ENCODE data around the gene KATNAL2. TPM values are rescaled to one million over a fixed set of nuclear protein-coding genes. Genes with fewer than 3 reads are reported as not detected.
"Not testable (repeated sequence)": the region's sequence is repeated elsewhere in the genome, so short reads cannot be mapped to it uniquely, and the experiment has no call there.

The KATNAL2 gene
- total RNA-seq, 1 donor from 2014 or later, result 0.23 TPM

DNA sequence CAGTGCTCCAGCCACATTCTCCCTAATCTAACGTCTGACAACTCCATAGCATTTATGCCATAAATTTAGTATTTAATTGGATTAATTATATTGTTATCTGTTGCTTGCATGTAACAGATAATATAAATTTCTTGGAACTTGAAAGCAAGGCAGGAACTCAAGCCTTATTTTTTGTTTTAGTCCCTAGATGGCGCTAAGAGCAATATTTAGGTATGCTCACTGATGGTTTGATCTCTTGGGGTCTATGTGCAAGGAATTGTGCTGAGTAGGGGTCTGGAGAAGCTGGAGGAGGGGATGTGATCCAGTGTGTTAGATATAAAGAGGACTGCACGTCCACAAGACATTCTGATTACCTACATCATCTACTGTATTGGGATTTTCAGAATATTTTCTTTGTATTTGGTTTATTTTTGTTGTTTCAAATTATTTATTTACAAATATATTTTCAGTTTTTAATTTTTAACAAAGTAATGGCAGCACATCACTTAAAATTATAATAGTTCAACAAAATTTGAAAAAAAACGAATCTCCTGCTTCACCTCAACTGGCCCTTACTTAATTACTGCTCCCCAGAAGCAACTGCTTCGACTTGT, 32.8 kb downstream of the KATNAL2 start:
- no peaks in the 10 kb centered on the region for H3K9me3 Mint-ChIP-seq
- no peak for DNase-seq (ENCODE audit: low spot score)
- no peak overlapping the region for H3K27ac Mint-ChIP-seq
- no peaks in the 10 kb centered on the region for H3K36me3 Mint-ChIP-seq (ENCODE audit: low read depth)
- intact Hi-C loops (cut with micrococcal nuclease), result no loop called here
- H3K4me1 Mint-ChIP-seq (ENCODE audit: low read depth), result no peaks in the 10 kb centered on the region
- H3K4me3 Mint-ChIP-seq (ENCODE audit: low read depth), result no peak overlapping the region
- H3K27me3 Mint-ChIP-seq (ENCODE audit: low read depth), result peaks cover 4% of the 10 kb centered on the region

DNA sequence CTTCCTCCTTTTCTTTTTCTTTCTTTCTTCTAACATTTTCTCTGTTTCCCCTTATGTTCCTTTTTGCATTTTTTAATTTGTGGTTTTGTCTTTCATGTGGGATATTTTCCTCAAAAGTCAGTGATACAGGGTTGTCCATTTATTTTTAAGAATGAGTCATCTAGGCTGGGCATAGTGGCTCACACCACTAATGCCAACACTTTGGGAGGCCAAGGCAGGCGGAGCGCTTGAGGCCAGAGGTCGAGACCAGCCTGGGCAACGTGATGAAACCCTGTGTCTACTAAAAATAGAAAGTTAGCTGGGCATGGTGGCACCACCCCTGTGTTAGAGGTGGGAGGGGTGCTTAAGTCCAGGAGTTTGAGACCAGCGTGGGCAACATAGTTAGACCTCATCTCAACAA, 35.8 kb downstream of the KATNAL2 start:
- Mint-ChIP-seq H3K36me3 (ENCODE audit: low read depth) (no peaks in the 10 kb centered on the region), H3K4me3 (ENCODE audit: low read depth) (no peak overlapping the region), H3K27me3 (ENCODE audit: low read depth) (peaks cover 2% of the 10 kb centered on the region), H3K27ac (no peak overlapping the region), H3K4me1 (ENCODE audit: low read depth) (no peaks in the 10 kb centered on the region), H3K9me3 (no peaks in the 10 kb centered on the region)
- DNase-seq (ENCODE audit: low spot score), result no peak
- intact Hi-C loops (cut with micrococcal nuclease), result no loop called here

DNA sequence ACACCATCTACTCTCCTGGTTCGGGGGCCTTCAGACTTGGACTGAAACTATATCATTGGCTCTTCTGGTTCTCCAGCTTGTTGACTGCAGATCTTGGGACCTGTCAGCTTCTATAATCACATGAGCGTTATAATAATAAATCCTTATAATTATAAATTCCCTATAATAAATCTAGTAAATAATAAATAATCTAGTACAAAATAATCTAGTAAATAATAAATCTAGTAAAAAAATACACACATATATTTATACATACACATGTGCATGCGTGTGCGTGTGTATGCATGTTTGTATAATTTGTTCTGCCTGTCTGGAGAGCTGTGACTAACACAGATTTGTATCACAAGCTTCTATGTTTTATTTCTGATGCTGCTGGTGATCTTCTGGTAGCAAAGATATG, 40.8 kb downstream of the KATNAL2 start:
- Mint-ChIP-seq H3K9me3 (no peaks in the 10 kb centered on the region), H3K27ac (no peak overlapping the region), H3K27me3 (ENCODE audit: low read depth) (no peaks in the 10 kb centered on the region), H3K4me1 (ENCODE audit: low read depth) (no peaks in the 10 kb centered on the region), H3K4me3 (ENCODE audit: low read depth) (no peak overlapping the region), H3K36me3 (ENCODE audit: low read depth) (no peaks in the 10 kb centered on the region)
- intact Hi-C loops (cut with micrococcal nuclease), result no loop called here
- DNase-seq (ENCODE audit: low spot score), result no peak

DNA sequence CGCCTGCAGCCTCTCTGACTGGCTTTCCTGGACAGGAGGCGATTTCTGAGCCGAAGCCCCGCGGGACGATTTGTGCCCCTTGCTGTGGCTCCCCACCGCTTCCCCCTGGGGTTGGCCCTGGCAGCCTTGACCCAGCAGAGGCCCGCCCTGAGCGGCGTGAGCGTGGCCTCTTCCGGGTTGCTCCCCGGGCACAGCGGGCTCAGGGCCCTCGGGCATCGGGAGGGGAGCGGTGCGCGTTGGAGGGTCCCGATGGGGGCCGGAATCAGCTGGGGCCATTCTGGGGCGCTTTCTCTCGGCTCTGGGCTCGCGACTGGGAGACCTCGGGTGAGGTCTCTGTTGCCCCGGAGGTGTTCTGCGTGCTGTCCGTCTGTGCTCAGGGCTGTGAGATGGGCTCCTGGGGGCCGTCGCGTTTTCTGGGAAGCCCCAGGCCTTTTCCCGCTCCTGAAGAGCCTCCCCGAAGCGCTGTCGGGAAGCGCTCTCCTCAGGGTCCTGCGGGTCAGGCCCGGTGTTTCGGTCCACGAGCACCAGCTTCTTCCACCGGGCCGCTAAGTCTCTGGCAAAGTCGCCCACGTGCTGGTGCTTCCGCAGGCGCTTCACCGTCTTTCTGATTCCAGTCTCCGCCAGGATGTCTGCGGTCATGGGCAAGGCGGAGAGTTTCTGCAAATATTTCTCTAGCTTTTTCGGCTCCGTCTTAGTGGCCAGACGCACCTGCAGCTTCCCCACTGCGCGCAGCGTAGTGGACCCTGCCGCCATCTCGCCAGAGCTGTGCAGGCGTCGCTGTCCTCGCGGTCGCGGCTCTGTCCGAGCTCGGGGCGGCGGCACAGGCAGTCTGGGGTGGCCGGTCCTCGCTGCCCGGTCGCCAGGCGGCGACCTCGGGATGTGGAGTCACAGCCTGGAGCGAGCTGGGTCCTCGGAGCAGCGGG, 46.5 kb downstream of the KATNAL2 start:
- DNase-seq (ENCODE audit: low spot score); intact Hi-C loops (cut with micrococcal nuclease); H3K4me3 Mint-ChIP-seq (ENCODE audit: low read depth); H3K36me3 Mint-ChIP-seq (ENCODE audit: low read depth); H3K27me3 Mint-ChIP-seq (ENCODE audit: low read depth); H3K27ac Mint-ChIP-seq; H3K4me1 Mint-ChIP-seq (ENCODE audit: low read depth): not testable (repeated sequence)
- H3K9me3 Mint-ChIP-seq, result peaks cover 12% of the 10 kb centered on the region

DNA sequence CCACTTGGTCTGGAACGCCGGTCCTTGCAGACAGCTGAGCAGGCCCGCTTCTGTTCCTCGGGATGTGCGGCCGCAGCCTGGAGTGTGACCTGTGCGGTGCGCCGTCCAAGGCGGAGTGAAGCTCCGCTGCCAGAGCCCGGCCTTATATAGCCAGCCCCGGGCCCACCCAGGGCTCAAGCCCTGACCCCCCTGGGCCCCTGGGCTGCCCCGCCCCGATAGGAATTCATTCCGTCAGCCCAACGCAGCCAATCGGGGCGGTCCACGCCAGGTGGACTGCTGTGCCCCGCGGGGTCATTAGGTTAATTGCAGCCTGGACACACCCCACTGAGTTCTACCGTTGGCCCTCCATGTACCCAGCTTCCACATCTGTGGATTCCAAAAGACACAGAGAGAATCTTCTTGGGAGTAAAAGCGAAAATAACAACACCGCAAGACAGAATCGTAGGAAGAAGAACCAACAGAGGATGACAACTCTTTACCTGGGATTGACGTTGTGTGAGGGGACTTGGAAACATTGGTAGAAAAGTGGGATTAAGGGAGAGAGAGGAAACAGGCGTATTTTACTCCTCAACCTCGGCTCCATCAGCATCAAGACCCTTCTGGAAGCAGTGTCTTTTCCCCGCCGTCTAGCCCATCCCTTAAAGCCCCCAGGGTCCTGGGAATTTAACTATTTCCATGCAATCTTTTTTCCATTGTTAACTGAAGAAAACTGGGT, 47.3 kb downstream of the KATNAL2 start:
- not testable (repeated sequence) for H3K36me3 Mint-ChIP-seq (ENCODE audit: low read depth)

DNA sequence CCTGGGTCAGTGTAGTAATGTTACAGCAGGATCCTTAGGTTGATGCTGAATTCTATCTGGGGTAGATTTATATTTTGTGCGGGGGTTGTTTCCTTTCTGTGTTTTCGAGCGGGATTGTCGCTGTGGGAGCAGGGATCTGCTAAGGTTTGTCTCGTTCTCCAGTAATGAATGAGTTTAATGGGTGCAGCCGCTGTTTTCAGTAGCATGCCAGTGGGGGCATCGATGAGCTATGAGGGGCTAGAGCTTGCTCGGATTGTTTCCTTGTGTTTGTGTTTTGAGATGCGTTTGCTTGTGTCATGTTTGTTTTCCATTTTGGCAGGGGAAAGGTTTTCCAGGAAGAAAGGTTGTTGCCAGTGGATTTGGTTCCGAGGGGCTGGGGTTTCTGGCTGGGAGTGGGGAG, 48.9 kb downstream of the KATNAL2 start:
- H3K27ac Mint-ChIP-seq; DNase-seq (ENCODE audit: low spot score); H3K4me3 Mint-ChIP-seq (ENCODE audit: low read depth); H3K27me3 Mint-ChIP-seq (ENCODE audit: low read depth); H3K36me3 Mint-ChIP-seq (ENCODE audit: low read depth); H3K4me1 Mint-ChIP-seq (ENCODE audit: low read depth); intact Hi-C loops (cut with micrococcal nuclease): not testable (repeated sequence)
- peaks cover 12% of the 10 kb centered on the region for H3K9me3 Mint-ChIP-seq

More for the DNA sequence above, 47.3 kb downstream of the KATNAL2 start:
- DNase-seq (ENCODE audit: low spot score); H3K27ac Mint-ChIP-seq; H3K27me3 Mint-ChIP-seq (ENCODE audit: low read depth); H3K4me1 Mint-ChIP-seq (ENCODE audit: low read depth); H3K4me3 Mint-ChIP-seq (ENCODE audit: low read depth); intact Hi-C loops (cut with micrococcal nuclease): not testable (repeated sequence)
- peaks cover 12% of the 10 kb centered on the region for H3K9me3 Mint-ChIP-seq

DNA sequence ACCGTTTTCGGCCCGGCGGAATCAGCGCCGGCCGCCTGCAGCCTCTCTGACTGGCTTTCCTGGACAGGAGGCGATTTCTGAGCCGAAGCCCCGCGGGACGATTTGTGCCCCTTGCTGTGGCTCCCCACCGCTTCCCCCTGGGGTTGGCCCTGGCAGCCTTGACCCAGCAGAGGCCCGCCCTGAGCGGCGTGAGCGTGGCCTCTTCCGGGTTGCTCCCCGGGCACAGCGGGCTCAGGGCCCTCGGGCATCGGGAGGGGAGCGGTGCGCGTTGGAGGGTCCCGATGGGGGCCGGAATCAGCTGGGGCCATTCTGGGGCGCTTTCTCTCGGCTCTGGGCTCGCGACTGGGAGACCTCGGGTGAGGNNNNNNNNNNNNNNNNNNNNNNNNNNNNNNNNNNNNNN, 52.1 kb downstream of the KATNAL2 start:
- H3K36me3 Mint-ChIP-seq (ENCODE audit: low read depth); DNase-seq (ENCODE audit: low spot score); H3K27ac Mint-ChIP-seq; H3K27me3 Mint-ChIP-seq (ENCODE audit: low read depth); intact Hi-C loops (cut with micrococcal nuclease); H3K4me3 Mint-ChIP-seq (ENCODE audit: low read depth); H3K4me1 Mint-ChIP-seq (ENCODE audit: low read depth): not testable (repeated sequence)
- H3K9me3 Mint-ChIP-seq, result peaks cover 12% of the 10 kb centered on the region

DNA sequence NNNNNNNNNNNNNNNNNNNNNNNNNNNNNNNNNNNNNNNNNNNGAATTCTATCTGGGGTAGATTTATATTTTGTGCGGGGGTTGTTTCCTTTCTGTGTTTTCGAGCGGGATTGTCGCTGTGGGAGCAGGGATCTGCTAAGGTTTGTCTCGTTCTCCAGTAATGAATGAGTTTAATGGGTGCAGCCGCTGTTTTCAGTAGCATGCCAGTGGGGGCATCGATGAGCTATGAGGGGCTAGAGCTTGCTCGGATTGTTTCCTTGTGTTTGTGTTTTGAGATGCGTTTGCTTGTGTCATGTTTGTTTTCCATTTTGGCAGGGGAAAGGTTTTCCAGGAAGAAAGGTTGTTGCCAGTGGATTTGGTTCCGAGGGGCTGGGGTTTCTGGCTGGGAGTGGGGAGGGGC, 102.5 kb downstream of the KATNAL2 start:
- H3K4me3 Mint-ChIP-seq (ENCODE audit: low read depth); H3K4me1 Mint-ChIP-seq (ENCODE audit: low read depth); H3K36me3 Mint-ChIP-seq (ENCODE audit: low read depth); H3K27ac Mint-ChIP-seq; intact Hi-C loops (cut with micrococcal nuclease); H3K27me3 Mint-ChIP-seq (ENCODE audit: low read depth); DNase-seq (ENCODE audit: low spot score); H3K9me3 Mint-ChIP-seq: not testable (repeated sequence)

DNA sequence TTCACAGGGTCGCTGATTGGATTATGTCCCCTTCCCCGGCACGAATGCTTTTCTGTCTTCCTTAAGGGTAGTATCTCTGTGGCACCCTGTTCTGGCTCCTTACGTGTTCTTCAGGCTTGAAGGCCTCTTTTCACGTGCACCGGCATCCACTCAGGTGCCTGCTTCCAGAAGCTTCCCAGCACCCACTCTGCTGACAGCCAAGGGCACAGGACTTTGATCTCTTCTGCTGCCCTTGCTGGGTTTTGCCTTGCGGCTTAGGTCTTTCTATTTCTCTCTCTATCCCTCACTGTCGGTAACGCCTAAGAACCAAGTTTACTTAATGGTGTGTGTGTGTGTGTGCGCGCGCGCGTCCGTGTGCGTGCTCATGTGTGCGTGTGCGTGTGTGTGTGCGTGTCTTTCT, 103.4 kb downstream of the KATNAL2 start:
- H3K4me1 Mint-ChIP-seq (ENCODE audit: low read depth); H3K36me3 Mint-ChIP-seq (ENCODE audit: low read depth); H3K27me3 Mint-ChIP-seq (ENCODE audit: low read depth); H3K27ac Mint-ChIP-seq; H3K4me3 Mint-ChIP-seq (ENCODE audit: low read depth); H3K9me3 Mint-ChIP-seq; DNase-seq (ENCODE audit: low spot score); intact Hi-C loops (cut with micrococcal nuclease): not testable (repeated sequence)

DNA sequence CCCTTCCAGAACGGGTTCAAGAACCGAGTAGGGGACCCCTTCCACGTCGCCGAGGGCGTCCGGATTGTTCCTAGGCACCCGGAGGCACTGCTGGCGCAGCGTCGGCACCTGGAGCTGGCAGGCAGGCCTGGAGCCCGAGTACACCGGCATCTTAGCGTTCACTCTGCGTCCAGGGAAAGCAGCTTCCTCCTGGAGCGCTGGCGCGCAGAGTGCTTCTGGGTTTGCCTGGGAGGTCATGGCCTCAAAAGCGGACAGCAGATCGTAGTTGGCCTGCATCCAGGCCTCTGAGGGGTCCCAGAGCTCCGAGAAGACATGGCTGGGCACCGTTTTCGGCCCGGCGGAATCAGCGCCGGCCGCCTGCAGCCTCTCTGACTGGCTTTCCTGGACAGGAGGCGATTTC, 105.4 kb downstream of the KATNAL2 start:
- H3K27me3 Mint-ChIP-seq (ENCODE audit: low read depth); H3K4me3 Mint-ChIP-seq (ENCODE audit: low read depth); H3K9me3 Mint-ChIP-seq; H3K27ac Mint-ChIP-seq; intact Hi-C loops (cut with micrococcal nuclease); DNase-seq (ENCODE audit: low spot score); H3K36me3 Mint-ChIP-seq (ENCODE audit: low read depth); H3K4me1 Mint-ChIP-seq (ENCODE audit: low read depth): not testable (repeated sequence)

DNA sequence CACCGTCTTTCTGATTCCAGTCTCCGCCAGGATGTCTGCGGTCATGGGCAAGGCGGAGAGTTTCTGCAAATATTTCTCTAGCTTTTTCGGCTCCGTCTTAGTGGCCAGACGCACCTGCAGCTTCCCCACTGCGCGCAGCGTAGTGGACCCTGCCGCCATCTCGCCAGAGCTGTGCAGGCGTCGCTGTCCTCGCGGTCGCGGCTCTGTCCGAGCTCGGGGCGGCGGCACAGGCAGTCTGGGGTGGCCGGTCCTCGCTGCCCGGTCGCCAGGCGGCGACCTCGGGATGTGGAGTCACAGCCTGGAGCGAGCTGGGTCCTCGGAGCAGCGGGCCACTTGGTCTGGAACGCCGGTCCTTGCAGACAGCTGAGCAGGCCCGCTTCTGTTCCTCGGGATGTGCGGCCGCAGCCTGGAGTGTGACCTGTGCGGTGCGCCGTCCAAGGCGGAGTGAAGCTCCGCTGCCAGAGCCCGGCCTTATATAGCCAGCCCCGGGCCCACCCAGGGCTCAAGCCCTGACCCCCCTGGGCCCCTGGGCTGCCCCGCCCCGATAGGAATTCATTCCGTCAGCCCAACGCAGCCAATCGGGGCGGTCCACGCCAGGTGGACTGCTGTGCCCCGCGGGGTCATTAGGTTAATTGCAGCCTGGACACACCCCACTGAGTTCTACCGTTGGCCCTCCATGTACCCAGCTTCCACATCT, 106.5 kb downstream of the KATNAL2 start:
- H3K4me1 Mint-ChIP-seq (ENCODE audit: low read depth); intact Hi-C loops (cut with micrococcal nuclease); DNase-seq (ENCODE audit: low spot score); H3K27me3 Mint-ChIP-seq (ENCODE audit: low read depth); H3K27ac Mint-ChIP-seq; H3K4me3 Mint-ChIP-seq (ENCODE audit: low read depth); H3K36me3 Mint-ChIP-seq (ENCODE audit: low read depth); H3K9me3 Mint-ChIP-seq: not testable (repeated sequence)

DNA sequence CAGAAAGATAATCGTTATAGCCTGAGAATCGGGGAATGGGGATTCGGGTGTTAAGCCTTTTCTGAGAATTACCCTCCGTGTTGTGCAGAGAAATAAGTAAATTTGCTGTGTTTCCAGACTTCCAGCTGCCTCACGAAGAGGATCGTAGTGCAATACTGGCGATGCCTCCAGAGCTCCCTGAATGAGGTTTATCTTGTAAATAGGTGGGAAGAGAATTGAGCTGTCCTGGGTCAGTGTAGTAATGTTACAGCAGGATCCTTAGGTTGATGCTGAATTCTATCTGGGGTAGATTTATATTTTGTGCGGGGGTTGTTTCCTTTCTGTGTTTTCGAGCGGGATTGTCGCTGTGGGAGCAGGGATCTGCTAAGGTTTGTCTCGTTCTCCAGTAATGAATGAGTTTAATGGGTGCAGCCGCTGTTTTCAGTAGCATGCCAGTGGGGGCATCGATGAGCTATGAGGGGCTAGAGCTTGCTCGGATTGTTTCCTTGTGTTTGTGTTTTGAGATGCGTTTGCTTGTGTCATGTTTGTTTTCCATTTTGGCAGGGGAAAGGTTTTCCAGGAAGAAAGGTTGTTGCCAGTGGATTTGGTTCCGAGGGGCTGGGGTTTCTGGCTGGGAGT, 108.3 kb downstream of the KATNAL2 start:
- intact Hi-C loops (cut with micrococcal nuclease); H3K9me3 Mint-ChIP-seq; H3K27me3 Mint-ChIP-seq (ENCODE audit: low read depth); H3K36me3 Mint-ChIP-seq (ENCODE audit: low read depth); DNase-seq (ENCODE audit: low spot score); H3K4me1 Mint-ChIP-seq (ENCODE audit: low read depth); H3K27ac Mint-ChIP-seq; H3K4me3 Mint-ChIP-seq (ENCODE audit: low read depth): not testable (repeated sequence)
